H1 (cell line): ENCODE data around the gene ARHGAP18. TPM values are rescaled to one million over a fixed set of nuclear protein-coding genes. Genes with fewer than 3 reads are reported as not detected.

Source experiments
- CTCF ChIA-PET: fragments of 300-600 bp; sonication (Branson Sonifier 250); formaldehyde crosslinking; loops from one replicate; lab custom pipeline; 2021; ENCODE audit not compliant: partially characterized antibody; lab: Charles Lee
- POLR2A ChIA-PET: fragments of 300-600 bp; sonication (Branson Sonifier 250); formaldehyde crosslinking; loops from one replicate; lab custom pipeline; 2021; ENCODE audit warnings: inconsistent platforms; ENCODE audit not compliant: partially characterized antibody; lab: Charles Lee
- DNase-seq, 2 experiments: peaks; one replicate each; pipeline versions ENCODE4 v3.0.0 to v3.0.0-alpha.2; 2010 to 2022; ENCODE audit warnings: low spot score in 2 of 2, low read depth in 1 of 2, mixed read lengths in 1 of 2
- FAIRE-seq: peaks from 2 replicates; lab custom pipeline; 2011; peaks lifted over from hg19 to GRCh38; lab: Jason Lieb, UNC
- H2AFZ ChIP-seq: 2 replicates; pipeline ENCODE4 v1.8.1; 2012; ENCODE audit warnings: low read length, inconsistent platforms
- H2AK5ac ChIP-seq: 2 replicates; pipeline ENCODE4 v1.6.1; 2013; ENCODE audit warnings: low read depth, low read length
- H2BK120ac ChIP-seq: replicated peaks from 2 replicates; pipeline ENCODE3; 2013; ENCODE audit warnings: low read depth, low read length, inconsistent platforms
- H2BK12ac ChIP-seq: 2 replicates; pipeline ENCODE4 v1.6.1; 2013; ENCODE audit warnings: low read depth, low read length
- H2BK15ac ChIP-seq: 2 replicates; pipeline ENCODE4 v1.6.1; 2013; ENCODE audit warnings: low read length
- H2BK20ac ChIP-seq: 2 replicates; pipeline ENCODE4 v1.6.1; 2013; ENCODE audit warnings: low read length
- H2BK5ac ChIP-seq: 2 replicates; pipeline ENCODE4 v1.6.1; 2013; ENCODE audit warnings: low read depth, low read length
- H3K14ac ChIP-seq: 2 replicates; pipeline ENCODE4 v1.6.1; 2013; ENCODE audit warnings: inconsistent platforms; ENCODE audit not compliant: insufficient read length
- H3K18ac ChIP-seq: 2 replicates; pipeline ENCODE4 v1.6.1; 2013; ENCODE audit warnings: low read length; ENCODE audit errors: extremely low read depth
- H3K23ac ChIP-seq: 2 replicates; pipeline ENCODE4 v1.6.1; 2013; ENCODE audit warnings: inconsistent platforms; ENCODE audit not compliant: insufficient read length
- H3K23me2 ChIP-seq: 2 replicates; pipeline ENCODE4 v1.6.1; 2013; ENCODE audit warnings: low read depth, low read length
- H3K27ac ChIP-seq: 2 replicates; pipeline ENCODE4 v1.6.1; 2011; ENCODE audit warnings: low read depth, low read length, inconsistent platforms
- H3K27me3 ChIP-seq, 4 experiments: replicated peaks in 1 of 4; 1 replicate in 1 of 4; 2 replicates in 3 of 4; pipeline versions ENCODE4 v1.6.1 to v1.8.1; 2011 to 2013; ENCODE audit warnings: low read length in 3 of 4, mild to moderate bottlenecking in 3 of 4, inconsistent platforms in 2 of 4, mixed read lengths in 2 of 4, moderate library complexity in 1 of 4; ENCODE audit not compliant: control insufficient read depth in 3 of 4, insufficient read depth in 3 of 4; ENCODE audit errors: extremely low read depth in 1 of 4
- H3K36me3 ChIP-seq, 4 experiments: 2 replicates each; pipeline versions ENCODE4 v1.6.1 to v1.8.1; 2011 to 2013; ENCODE audit warnings: mild to moderate bottlenecking in 4 of 4, low read length in 3 of 4, moderate library complexity in 2 of 4, control low read depth in 1 of 4, inconsistent platforms in 1 of 4; ENCODE audit not compliant: insufficient read depth in 4 of 4, control insufficient read depth in 2 of 4
- H3K4ac ChIP-seq: replicated peaks from 2 replicates; pipeline ENCODE3; 2013; ENCODE audit warnings: low read length, low read depth, mixed read lengths, inconsistent platforms; ENCODE audit not compliant: insufficient read length
- H3K4me1 ChIP-seq, 4 experiments: replicated peaks in 1 of 4; 1 replicate in 1 of 4; 2 replicates in 3 of 4; pipeline versions ENCODE4 v1.6.1 to v1.8.1; 2011 to 2013; ENCODE audit warnings: low read length in 3 of 4, inconsistent platforms in 2 of 4, mixed read lengths in 1 of 4; ENCODE audit not compliant: insufficient read depth in 4 of 4, control insufficient read depth in 3 of 4
- H3K4me2 ChIP-seq, 2 experiments: 2 replicates each; pipeline versions ENCODE4 v1.6.1 to v1.8.1; 2011 to 2013; ENCODE audit warnings: low read depth in 2 of 2, low read length in 2 of 2, control low read depth in 1 of 2, inconsistent platforms in 1 of 2, mild to moderate bottlenecking in 1 of 2; ENCODE audit not compliant: insufficient read depth in 1 of 2
- H3K4me3 ChIP-seq, 4 experiments: fragments of 200-600, 300-600 bp in 1 of 4; sonication (generic), shearing (Covaris generic), sonication (Bioruptor Twin) in 1 of 4; 2 replicates each; pipeline versions ENCODE4 v1.5.1 to v1.8.1; 2011 to 2016; ENCODE audit warnings: low read length in 4 of 4, low read depth in 3 of 4, control low read depth in 2 of 4, inconsistent platforms in 2 of 4, mild to moderate bottlenecking in 2 of 4, mixed read lengths in 1 of 4, moderate library complexity in 1 of 4; ENCODE audit not compliant: insufficient read depth in 2 of 4; ENCODE audit errors: extremely low read depth in 1 of 4
- H3K56ac ChIP-seq: replicated peaks from 2 replicates; pipeline ENCODE3; 2013; ENCODE audit warnings: low read depth, mild to moderate bottlenecking, mixed read lengths, low read length, inconsistent platforms; ENCODE audit not compliant: insufficient read length
- H3K79me1 ChIP-seq: 2 replicates; pipeline ENCODE4 v1.6.1; 2013; ENCODE audit warnings: low read depth, low read length, control low read depth
- H3K79me2 ChIP-seq, 2 experiments: 2 replicates each; pipeline versions ENCODE4 v1.6.1 to v1.8.1; 2012 to 2013; ENCODE audit warnings: low read length in 2 of 2, mild to moderate bottlenecking in 2 of 2, inconsistent platforms in 1 of 2; ENCODE audit not compliant: insufficient read depth in 2 of 2, control insufficient read depth in 1 of 2
- H3K9ac ChIP-seq, 4 experiments: replicated peaks in 1 of 4; 1 replicate in 1 of 4; 2 replicates in 3 of 4; pipeline versions ENCODE4 v1.6.1 to v1.8.1; 2011 to 2013; ENCODE audit warnings: low read depth in 3 of 4, low read length in 3 of 4, control low read depth in 2 of 4, mild to moderate bottlenecking in 2 of 4, moderate library complexity in 2 of 4, inconsistent platforms in 1 of 4; ENCODE audit errors: extremely low read depth in 1 of 4
- H3K9me3 ChIP-seq, 2 experiments: 2 replicates each; pipeline versions ENCODE4 v1.6.1 to v1.8.1; 2012 to 2013; ENCODE audit warnings: mild to moderate bottlenecking in 2 of 2, moderate library complexity in 2 of 2, control low read depth in 1 of 2, inconsistent platforms in 1 of 2, low read depth in 1 of 2, low read length in 1 of 2, mixed read lengths in 1 of 2; ENCODE audit not compliant: insufficient read depth in 2 of 2
- H4K20me1 ChIP-seq, 2 experiments: replicated peaks in 1 of 2; 2 replicates each; pipeline versions ENCODE3 to v1.8.1; 2011 to 2013; ENCODE audit warnings: inconsistent platforms in 2 of 2, low read length in 2 of 2, mild to moderate bottlenecking in 1 of 2; ENCODE audit not compliant: insufficient read depth in 2 of 2, control insufficient read depth in 1 of 2
- H4K5ac ChIP-seq: 2 replicates; pipeline ENCODE4 v1.6.1; 2013; ENCODE audit warnings: low read length, low read depth, mixed read lengths, inconsistent platforms; ENCODE audit not compliant: insufficient read length
- H4K8ac ChIP-seq: 2 replicates; pipeline ENCODE4 v1.8.0; 2013; ENCODE audit warnings: mild to moderate bottlenecking, moderate library complexity, low read length, inconsistent platforms; ENCODE audit not compliant: insufficient read depth; ENCODE audit errors: extremely low read depth
- H4K91ac ChIP-seq: replicated peaks from 2 replicates; pipeline ENCODE3; 2013; ENCODE audit warnings: low read length, mixed read lengths, inconsistent platforms; ENCODE audit not compliant: insufficient read length
- EP300 ChIP-seq, 2 experiments: IDR thresholded peaks; 1 replicate in 1 of 2; 2 replicates in 1 of 2; pipeline ENCODE4 v1.6.1; 2011 to 2012; ENCODE audit warnings: low read depth in 2 of 2, low read length in 2 of 2, mild to moderate bottlenecking in 2 of 2, borderline replicate concordance in 1 of 2, inconsistent platforms in 1 of 2, moderate library complexity in 1 of 2
- PHF8 ChIP-seq: fragments of 200-600 bp; sonication (generic); conservative IDR thresholded peaks from 2 replicates; pipeline ENCODE4 v1.7.1; 2012; ENCODE audit warnings: low read depth, mild to moderate bottlenecking, inconsistent platforms, low read length, moderate library complexity
- WGBS, 2 experiments: shearing (Covaris generic) in 1 of 2; methylation state at CpG; one replicate each; pipeline versions ENCODE4 v1.1.6 to v1.1.7; 2013 to 2015; ENCODE audit warnings: low lambda C conversion rate in 2 of 2, mixed read lengths in 2 of 2, inconsistent platforms in 1 of 2, low coverage in 1 of 2, missing lambda C conversion rate in 1 of 2; ENCODE audit not compliant: insufficient replicate concordance in 2 of 2, insufficient coverage in 1 of 2, insufficient read length in 1 of 2; ENCODE audit errors: extremely low coverage in 1 of 2, missing lambda C conversion rate in 1 of 2; 5-methylcytosine and 5-hydroxymethylcytosine counted together
- polyA plus RNA-seq, 7 experiments: library from polyadenylated mRNA; depleted of rRNA in 3 of 7; stranded (reverse) in 5 of 7; unstranded in 2 of 7; fragments of >200 nt in 5 of 7; fragments of 200-250 nt in 2 of 7; gene quantifications; 1 replicate in 5 of 7; 2 replicates in 1 of 7; 4 replicates in 1 of 7; pipeline versions ENCODE4 v1.2.1 to v1.2.3, GENCODE V29; 2011 to 2013; ENCODE audit warnings: missing spikeins in 2 of 7, mixed read lengths in 2 of 7
- total RNA-seq: library from RNA; stranded (reverse); fragmentation: NEBNext Ultra II Directional; extraction: Animal tissue kit (Norgen Biotek cat#: 25700); gene quantifications from 2 replicates; pipeline ENCODE4 v1.2.1, GENCODE V29; 2021

Gene ARHGAP18
- total and polyA plus RNA-seq, 2 of the 8 experiments (the other 6 are each of a cell fraction or from before 2014, with no cell fraction given) = 0.83 to 4.5 TPM

DNA sequence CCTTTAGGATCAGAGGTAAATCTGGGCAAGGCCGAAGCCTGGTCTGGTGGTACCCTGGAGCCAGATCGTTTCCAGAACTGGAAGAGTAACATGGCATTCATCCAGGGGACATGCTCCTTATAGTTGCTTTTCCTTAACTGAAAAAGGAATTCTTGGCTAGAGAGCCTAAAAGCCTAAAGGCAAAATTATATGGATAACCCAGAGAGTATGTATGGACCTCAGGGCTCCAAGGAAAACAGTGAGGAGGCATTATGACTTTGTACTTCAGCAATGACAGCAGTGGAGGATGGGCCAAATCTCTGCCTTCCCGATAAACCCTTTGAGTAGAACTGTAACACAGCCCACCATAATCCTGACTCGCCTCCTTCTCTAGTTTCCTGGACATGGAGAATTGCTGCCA lies 29.3 kb downstream of the ARHGAP18 start:
- no peaks in the 10 kb centered on the region for H3K4me1 ChIP-seq
- DNase-seq = no peak
- no peak overlapping the region for H3K4ac ChIP-seq
- H4K8ac ChIP-seq = no peak overlapping the region
- no peak overlapping the region for H4K91ac ChIP-seq
- H3K27me3 ChIP-seq = no peaks in the 10 kb centered on the region
- H3K36me3 ChIP-seq = no peaks in the 10 kb centered on the region
- no peaks in the 10 kb centered on the region for H3K23me2 ChIP-seq
- no peak overlapping the region for H4K5ac ChIP-seq
- no peak overlapping the region for H3K9ac ChIP-seq
- no peak overlapping the region for H3K27ac ChIP-seq
- H3K9me3 ChIP-seq = no peaks in the 10 kb centered on the region
- H3K4me2 ChIP-seq = no peak overlapping the region
- FAIRE-seq = no peak
- CTCF ChIA-PET = interaction anchor here (1.0 to 1.3 kb wide), 2 partner anchors 8 to 82 kb away, joined by 3 read pairs; no protein-coding TSS in a partner anchor
- H3K23ac ChIP-seq = no peak overlapping the region
- H2BK15ac ChIP-seq = no peak overlapping the region
- 90% methylated on average over 4 of the region's 4 CpGs; no CpG with 5 or more reads in 1 of the 2 experiments for WGBS, 2 experiments
- no peak overlapping the region for H3K14ac ChIP-seq
- H3K18ac ChIP-seq = no peak overlapping the region
- H2BK5ac ChIP-seq = no peak overlapping the region
- H3K4me3 ChIP-seq = no peak overlapping the region
- H3K56ac ChIP-seq = no peak overlapping the region
- H3K79me1 ChIP-seq = no peaks in the 10 kb centered on the region
- no peaks in the 10 kb centered on the region for H3K79me2 ChIP-seq
- no peak overlapping the region for H2AK5ac ChIP-seq
- no peak overlapping the region for H2BK120ac ChIP-seq
- no peak overlapping the region for H2BK12ac ChIP-seq
- no peak overlapping the region for H2AFZ ChIP-seq
- POLR2A ChIA-PET = no interaction called here
- no peak overlapping the region for H2BK20ac ChIP-seq
- no peaks in the 10 kb centered on the region for H4K20me1 ChIP-seq
- TF ChIP-seq PHF8 (no peak), EP300 (IDR thresholded peaks at IDR 0.05; ENCODE audit: borderline replicate concordance in 1 of 2, low read depth in 2 of 2, low read length in 2 of 2) (no peak)
